Gastroesophageal sphincter (tissue), 3 donors: ENCODE measurements around the gene TBCD.

Experiments
- POLR2A ChIP-seq, 2 donors: fragments of 450-650 bp; IDR thresholded peaks; one replicate each; pipeline ENCODE4 v1.6.1; 2017; ENCODE audit warnings: antibody characterized with exemption in 2 of 2, mild to moderate bottlenecking in 2 of 2, moderate library complexity in 1 of 2
- POLR2AphosphoS5 ChIP-seq: sonication (generic); formaldehyde crosslinking; IDR thresholded peaks from one replicate; pipeline ENCODE4 v1.6.1; 2017; ENCODE audit warnings: antibody characterized with exemption
- TF ChIP-seq, protein P1 (sequence below), 4 experiments: fragments of 200-600 bp in 2 of 4; fragments of 450-650 bp in 2 of 4; sonication (generic) in 1 of 4; IDR thresholded peaks; one replicate each; pipeline ENCODE4 v1.5.1; 2017 to 2019; ENCODE audit warnings: antibody characterized with exemption in 4 of 4, mild to moderate bottlenecking in 2 of 4, moderate library complexity in 2 of 4

DNA sequence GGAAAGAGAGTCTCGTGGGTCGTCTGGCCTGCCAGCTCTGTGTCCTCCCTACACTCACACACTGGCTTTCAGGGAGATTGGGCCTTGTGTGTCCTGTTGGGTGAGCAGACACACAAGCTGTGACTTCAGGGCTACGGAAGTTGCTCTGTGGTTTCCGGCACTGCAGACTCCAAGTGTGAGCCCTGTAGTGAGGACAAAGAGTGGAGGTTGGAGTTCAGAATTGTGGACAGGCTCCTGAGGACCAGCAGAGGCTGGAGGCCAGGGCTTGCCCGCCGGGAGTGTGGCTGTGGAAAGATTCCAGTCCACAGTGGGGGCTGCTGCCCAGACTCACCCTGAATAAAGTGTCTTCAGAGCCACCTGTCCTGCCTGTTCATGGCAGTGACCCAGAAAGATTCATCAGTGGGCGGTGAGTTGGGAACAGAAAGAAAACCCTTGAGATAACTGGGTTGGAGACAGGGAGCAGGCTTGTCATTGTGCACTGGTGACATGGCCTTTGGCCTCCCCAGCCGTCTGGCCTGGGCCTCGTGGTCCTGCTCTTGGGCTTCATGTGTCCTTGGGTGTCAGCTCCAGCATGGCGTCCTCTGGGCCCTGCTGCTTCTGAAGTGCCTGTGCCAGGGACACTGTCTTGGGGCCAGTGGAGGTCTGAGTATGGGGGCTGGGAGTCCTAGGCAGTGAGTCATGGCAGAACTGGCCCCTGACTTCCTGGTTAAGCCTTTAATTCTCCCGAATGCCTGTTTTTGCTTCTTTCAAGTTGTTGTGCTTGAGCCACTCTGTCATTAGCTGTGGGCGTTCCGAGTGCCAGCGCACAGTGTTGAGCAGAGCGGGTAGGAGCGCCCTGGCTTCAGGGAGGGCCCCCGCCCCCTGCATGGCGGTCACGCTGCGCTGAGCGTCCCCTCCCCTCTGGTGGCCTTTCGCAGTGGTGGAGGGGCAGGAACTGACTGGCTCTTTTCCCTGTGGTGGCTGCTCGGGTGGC, 107.9 kb downstream of the TBCD start:
- TF ChIP-seq, protein P1, sequence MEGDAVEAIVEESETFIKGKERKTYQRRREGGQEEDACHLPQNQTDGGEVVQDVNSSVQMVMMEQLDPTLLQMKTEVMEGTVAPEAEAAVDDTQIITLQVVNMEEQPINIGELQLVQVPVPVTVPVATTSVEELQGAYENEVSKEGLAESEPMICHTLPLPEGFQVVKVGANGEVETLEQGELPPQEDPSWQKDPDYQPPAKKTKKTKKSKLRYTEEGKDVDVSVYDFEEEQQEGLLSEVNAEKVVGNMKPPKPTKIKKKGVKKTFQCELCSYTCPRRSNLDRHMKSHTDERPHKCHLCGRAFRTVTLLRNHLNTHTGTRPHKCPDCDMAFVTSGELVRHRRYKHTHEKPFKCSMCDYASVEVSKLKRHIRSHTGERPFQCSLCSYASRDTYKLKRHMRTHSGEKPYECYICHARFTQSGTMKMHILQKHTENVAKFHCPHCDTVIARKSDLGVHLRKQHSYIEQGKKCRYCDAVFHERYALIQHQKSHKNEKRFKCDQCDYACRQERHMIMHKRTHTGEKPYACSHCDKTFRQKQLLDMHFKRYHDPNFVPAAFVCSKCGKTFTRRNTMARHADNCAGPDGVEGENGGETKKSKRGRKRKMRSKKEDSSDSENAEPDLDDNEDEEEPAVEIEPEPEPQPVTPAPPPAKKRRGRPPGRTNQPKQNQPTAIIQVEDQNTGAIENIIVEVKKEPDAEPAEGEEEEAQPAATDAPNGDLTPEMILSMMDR (IDR thresholded peaks at IDR 0.05) = no peak
- TF ChIP-seq POLR2AphosphoS5 (no peak), POLR2A (IDR thresholded peaks at IDR 0.05) (no peak)
